ENCODE data around the gene ACADVL.

- no peak for TF ChIP-seq CTCF (IDR thresholded peaks at IDR 0.05)
- no peak for TF ChIP-seq POLR2A (IDR thresholded peaks at IDR 0.05)
- no peak for TF ChIP-seq EP300 (IDR thresholded peaks at IDR 0.05)
Observed at GRCh38 chr17:7216242-7217112, 3.3 kb upstream of the ACADVL start.

All from ovary (tissue), 3 donors.